ENCODE data around the gene SNAPIN.

The SNAPIN gene, protein sequence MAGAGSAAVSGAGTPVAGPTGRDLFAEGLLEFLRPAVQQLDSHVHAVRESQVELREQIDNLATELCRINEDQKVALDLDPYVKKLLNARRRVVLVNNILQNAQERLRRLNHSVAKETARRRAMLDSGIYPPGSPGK

DNA sequence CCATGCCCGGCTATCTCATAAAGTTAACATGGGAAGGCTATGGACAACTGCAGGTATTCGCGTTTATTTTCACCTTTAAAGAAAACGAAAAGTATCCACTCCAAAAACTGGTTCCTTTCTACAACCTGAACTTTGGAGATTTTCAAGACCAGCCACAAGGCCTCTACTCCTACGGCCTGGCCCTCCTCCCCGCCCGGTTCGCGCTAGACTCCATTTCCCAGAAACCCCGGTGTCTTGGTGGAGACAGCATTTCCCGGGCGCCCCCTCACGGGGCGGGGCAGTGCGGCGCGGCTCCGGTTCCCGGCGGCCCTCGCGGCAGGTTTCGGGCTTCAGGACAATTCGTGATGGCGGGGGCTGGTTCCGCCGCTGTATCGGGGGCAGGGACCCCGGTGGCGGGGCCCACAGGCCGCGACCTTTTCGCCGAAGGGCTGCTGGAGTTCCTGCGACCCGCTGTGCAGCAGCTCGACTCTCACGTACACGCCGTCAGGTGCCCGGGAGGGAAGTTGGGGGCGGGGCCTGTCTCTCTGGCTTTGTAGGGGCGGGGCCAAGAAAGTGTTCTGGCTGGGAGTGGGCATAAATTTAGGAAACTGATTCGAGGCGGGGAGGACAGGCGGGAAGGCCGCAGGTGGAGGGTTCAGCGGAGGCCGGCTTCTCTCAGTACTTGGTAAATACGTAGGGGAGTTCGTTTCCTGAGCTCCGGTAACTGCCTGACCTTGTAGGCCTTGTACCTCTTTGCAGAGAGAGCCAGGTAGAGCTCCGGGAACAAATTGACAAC, at the start of gene SNAPIN:
Gene SNAPIN (plus strand): TSS at position 304 of the 775 bp plus-strand sequence. CDS start 41 bp downstream, at position 345.
- DNase-seq = peak; percentile 91

DNA sequence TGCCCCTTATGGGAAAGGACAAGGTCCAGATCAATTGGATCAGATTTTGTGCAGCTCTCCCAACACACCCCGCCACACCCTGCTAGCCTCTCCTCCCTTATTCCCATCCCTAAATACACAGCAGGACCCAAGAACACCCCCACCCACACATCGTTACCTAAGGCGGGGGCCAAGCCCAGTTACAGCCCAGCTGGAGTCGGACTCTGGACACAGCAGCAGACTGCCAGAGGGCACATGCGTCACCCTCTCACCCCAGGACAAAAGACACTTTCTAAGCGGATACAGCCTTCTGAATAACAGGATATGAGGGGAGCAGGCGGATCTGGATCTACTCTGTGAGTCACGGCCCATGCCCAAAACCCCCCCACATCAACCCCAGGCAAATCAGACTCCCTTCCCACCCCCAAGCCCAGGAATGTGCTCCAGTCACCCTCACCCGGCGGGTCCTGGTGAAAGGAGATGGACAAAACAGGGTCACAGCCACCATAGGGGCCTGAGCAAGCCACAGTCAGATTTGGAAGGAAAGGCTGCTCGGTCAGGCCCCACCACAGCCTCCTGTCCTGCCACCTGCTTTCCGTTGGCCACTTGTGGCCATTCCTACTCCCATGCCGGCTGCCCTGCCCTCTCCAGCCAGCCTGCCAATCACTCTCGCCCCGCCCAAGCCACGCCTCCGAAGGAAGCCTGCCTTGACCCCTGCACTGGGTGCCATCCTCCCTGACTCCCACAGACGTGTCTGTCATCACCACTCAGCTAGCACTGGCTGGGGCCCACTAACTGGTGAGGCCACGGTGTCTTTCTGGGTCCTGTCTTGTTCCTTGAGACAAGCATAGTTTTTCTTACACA, 49.5 kb upstream of the SNAPIN start:
- DNase-seq = no peak

DNA sequence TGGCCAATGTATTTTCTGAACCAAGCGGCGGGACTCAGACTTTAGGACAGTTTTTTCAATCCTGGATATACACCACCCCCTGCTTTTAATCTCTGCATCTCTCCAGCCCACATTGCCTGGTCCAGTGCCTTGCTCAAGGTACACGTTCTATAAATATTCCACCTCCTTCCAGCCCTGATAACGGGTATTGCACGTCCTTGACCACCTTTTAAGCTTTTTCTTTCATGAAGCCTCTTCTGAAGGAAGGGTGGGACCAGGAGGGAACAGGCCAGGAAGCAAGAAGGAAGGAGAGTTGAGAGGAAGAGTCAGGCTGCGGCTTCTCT, 49.0 kb upstream of the SNAPIN start:
- DNase-seq = no peak

DNA sequence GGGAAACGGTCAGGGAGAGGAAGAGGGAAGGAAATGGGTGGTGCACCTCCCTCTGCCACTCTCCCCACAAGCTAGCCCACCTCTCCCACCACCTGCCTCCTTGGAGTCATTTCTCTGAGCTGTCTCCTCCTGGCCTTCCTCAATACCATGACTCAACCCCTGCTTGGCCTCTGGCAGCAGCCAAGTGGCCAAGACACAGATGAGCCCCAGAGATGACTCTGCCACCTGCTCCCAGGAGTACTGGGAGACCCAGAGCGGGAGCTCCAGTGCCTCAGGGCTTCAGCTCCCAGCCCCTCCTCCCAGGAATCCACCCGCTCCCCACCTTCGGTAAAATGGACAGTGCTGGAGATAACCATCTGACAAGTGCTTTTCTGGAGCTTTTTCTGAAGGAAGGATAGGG, 48.2 kb upstream of the SNAPIN start:
- no peak for DNase-seq

DNA sequence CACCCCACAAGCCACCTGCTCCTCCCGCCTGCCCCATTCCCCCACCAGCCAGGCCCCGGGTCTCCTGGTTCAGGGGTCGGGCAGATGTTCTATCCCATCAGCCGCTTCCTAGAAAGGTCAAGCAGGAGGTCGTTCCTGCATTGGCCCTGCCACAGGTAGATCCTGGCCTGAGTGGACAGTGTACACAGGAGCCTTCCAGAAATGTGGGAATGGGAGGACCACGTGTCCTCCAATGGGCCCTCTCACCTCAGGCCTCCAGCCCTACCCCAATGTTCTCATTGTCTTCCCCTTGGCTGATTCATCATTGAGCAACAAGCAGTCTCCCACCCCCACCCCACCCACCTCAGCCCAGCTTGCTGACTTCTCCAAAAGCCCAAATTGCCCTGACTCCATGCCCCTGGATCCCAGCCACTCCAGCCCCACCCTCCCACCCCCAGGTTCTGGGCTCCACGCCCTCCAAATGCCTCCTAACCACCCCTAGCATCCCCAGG, 47.6 kb upstream of the SNAPIN start:
- DNase-seq = no peak

DNA sequence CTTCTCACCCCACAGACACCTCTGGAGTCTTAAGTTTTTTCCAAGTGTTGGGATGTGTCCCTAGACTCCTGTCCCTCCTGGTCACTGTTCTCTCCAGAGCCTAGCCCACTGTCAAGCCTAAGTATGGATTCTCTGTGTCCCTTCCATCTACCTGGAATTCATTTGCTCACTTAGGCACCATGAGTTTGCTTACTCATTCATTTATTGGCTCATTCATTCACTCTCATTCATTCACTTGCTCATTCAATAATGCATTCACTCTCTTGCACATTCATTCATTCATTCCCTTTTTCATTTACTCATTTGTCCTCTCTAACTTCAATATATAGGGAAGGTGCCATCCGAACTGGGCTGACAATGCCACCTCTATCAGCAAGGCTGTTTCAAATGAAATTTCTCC, 47.1 kb upstream of the SNAPIN start:
- DNase-seq = no peak

DNA sequence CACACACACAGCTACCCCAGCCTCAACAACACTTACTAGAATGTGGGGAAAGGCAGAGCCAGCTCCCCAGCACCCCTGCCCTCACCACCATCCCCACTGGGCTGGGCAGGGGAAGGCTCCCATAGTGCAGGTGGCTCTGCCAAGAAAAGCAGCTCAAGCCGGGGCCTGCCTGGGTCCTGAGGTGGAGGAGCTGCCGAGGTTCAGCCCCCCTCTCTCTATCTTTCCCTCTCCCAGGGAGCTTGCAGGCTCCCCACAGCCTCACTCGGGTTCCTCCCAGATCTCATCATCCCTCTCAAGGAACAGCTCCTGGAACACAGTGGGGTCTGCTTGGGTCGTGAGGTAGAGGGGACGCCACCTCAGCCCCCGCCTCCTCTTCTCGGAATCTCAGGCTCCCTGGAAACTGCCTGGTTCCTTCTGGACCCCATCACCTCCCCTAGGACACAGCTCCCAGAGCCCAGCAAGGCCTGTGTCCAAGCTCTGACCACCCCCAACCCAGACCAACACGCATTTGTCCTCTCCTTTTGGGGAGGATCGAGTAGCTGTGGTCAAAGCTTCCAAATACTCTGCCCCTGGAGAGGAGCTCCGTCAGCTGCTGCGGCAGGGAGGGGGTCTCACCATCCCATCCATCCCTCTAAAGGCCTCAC, 46.3 kb upstream of the SNAPIN start:
- DNase-seq = no peak

DNA sequence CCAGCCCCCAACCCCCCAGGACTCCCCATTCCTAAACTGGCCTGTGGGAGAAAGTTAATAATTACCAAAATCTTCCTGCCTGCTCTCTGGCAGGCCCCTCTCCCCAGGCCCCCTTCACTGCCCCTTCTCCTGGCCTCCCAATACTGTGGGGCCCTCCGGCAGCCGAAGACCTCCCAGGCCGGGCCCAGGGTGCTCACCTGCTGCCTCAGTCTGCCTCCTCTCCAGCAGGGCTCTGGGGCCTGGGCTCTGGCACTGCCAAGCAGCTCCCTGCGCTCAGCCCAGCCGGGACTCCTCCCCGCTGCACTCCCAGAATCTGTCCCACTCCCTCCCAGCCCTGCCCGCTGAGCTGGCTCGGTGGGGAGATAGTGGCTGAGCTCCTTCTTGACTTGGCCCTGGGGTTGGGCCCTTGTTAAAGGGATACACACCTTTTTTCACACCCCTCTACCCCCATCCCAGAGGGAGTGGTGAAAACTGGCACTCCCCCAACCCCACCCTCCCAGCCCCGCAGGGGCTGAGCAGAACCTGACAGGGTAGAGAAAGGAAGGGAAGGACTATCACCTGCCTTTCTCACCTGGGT, 45.7 kb upstream of the SNAPIN start, which contains the start of gene S100A16:
Gene S100A16 (minus strand): TSS at position 383 of the 577 bp plus-strand sequence. CDS start 4,986 bp downstream, outside the sequence.
- DNase-seq = no peak

DNA sequence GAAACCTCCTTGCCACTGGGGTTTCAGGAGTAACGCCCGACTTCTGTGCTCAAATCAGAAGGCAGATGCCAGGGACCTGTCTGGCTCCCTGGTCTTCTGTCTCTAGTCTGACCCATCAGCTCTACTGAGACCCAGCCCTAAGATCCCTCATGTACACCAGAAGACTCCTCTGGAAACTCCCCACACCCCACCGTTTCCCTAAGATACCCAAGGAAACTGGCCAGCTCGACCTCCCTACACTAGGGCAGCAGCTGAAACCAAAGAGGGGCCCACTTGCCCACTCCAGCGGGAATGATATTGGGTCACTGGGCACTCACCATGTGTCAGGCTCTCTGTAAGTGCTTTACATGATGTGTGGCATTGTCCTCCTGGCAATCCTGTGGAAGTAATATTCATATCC, 45.1 kb upstream of the SNAPIN start:
- no peak for DNase-seq

DNA sequence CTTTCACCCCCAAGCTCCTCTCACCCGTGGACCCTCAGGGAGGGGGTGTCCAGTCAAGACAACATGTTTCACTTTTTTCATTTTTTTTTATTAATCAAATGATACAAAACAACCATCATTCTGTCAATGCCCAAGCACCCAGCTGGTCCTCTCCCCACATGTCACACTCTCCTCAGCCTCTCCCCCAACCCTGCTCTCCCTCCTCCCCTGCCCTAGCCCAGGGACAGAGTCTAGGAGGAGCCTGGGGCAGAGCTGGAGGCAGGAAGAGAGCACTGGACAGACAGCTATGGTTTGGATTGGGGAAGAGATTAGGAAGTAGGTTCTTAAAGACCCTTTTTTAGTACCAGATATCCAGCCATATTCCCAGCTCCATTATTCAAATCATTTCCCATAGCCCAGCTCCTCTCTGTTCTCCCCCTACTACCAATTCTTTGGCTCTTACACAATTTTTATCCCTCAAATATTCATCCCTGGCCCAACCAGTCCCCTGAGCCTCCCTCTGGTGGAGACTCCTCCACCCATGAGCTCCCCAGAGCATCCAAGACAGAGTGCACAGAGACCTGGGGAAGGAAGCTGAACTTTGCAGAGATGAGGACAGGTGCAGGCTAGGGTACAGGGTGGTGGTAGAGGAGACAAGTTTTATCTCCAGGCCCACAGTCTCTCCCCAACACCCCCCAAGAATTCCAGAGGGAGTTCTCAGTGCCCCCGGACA, 44.2 kb upstream of the SNAPIN start:
- DNase-seq = no peak

DNA sequence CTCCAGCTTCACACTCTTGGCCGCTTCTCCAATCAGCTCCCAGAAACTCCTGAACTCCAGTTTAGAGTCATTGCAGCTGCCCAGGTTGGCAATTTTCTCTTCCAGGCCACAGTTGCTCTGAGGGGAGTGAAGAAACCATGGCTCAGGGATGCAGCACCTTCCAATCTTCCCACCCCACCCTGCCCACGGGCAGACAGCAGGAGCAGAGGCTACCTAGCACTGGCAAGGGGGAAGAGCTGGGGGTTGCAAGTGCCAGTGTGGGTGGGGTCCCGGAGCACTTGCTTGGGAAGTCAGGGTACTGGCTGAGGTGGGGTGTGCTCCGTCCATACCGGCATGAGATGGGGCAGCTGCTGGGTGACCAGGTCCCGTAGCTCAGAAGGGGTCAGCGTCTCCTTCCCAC, 43.6 kb upstream of the SNAPIN start:
- no peak for DNase-seq

DNA sequence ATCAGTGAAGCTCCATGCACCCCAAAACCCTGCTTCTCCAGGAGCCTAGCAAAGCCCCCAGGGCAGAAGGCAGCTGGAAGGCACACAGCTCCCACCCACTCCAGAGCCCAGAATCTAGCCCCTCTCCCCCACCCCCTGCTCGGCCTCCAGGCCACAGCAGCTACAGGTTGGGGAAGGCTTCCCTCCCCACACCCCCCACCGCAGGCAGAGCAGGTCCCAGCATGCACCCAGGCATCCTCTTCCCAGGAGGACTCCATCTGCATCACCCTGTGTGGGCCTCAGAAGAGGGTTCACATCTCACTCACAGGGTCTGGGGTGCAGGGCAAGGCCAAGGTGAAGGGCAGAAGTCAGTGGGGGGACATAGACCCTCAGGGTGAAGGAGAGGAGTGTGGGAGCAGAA, 43.1 kb upstream of the SNAPIN start:
- DNase-seq = no peak

DNA sequence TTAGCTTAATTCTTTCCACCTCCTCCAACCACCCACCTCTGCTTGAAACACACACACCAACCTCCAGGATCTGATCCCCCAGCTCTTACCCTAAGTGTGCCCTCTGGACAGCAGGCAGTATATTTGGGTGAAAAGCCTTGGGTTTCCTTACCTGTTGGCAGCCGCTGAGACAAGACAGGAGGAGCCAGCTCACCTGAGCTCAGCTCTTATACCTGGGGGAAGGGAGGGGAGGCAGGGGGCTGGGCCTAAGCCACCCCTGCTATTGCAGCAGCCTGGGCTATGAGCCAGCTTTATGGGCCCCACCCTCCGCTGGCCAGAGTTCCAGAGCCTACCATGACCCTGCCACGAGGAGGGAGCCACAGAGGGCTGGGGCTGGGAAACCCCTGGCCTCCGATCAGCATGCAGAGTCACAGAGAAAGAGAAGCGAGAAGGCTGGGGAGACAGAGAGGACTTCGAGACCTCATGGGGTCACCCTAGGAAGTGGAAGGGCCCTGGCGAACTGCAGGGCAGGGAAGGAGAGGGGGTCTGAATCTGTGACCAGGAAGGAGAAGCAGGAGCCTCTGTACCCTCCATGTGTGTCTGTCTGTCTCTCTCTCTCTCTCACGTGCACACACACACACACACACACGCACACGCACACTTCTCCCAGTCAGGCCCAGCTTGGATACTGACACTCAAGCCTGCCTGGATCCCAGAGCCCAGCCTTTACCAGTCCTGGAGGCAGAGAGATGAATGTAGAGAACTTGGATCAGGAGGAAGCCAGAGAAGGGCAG, 42.2 kb upstream of the SNAPIN start, which contains the start of gene S100A14:
Gene S100A14 (minus strand): TSS at position 182 of the 773 bp plus-strand sequence. CDS start 467 bp downstream, outside the sequence.
- DNase-seq = no peak

DNA sequence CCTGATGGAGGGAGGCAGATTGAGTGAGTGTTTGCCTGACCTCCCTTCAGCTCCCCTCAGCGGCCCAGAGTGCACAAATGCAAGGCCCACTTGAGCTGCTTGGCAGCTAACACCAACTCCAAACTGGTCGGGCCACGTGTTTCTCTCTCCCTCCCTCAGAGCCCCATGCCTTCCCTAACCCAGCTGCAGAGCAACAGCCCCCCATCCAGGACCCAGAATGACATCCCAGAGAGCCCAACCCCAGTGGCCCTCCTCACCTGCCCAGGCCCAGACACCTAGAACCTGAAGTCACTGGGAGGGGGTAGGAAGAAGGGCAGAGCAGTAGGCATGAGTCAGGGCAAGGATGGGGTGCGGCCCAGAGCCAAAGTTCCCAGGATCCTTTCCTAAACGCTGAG, 41.6 kb upstream of the SNAPIN start:
- no peak for DNase-seq

DNA sequence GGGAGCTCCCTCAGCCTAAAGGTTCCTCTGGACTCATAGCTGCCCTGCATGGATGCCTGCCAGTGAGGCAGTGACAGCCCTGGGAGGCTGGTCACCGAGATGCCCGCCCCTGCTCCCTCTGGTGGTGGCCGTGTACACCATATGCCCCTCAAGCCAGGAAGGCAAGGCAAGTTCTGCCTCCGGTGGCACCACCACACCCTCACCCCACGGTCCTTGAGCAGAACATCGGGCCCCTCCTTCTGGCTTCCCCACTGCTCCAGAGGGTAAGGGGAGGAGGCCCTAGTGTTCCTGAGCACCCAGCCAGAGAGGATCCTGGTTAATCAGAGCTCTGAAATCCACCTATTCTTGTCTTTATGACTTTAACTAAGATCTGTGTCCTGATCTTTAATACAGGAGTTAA, 40.8 kb upstream of the SNAPIN start:
- peak; percentile 58 for DNase-seq

DNA sequence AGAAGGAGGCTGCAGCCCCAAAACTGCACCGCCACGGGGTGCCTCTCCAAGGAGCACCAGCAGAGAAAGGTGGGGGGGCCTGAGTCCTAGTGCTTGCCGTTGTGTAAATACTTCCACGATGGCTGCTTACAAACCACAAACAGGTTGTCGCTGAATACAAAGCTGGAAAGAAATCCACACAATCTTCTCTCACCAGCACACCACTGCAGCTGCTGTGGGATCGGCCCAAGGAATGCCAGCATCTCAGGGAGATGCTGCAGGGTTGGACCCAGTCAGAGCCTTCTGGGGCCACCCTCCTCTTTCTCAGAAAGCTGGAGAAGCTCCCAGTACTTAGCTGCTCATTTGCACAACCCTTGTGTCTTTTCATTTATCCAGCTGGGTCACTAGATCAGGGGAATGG, 39.3 kb upstream of the SNAPIN start:
- DNase-seq = no peak

DNA sequence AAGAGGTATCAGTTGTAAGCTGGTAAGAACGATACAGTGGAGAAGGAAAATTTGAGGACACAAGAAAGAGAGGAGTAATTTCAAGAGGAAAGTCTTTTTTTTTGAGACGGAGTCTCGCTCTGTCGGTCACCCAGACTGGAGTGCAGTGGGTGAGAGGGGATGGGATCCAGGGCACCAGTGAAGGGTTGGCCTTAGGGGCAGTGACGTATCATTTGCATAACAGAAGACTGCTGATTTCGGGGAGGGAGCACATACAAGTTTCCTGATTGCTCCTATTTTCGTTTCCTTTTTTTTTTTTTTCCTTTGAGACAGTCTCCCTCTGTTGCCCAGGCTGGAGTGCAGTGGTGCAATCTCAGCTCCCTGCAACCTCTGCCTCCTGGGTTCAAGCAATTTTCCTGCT, 35.4 kb upstream of the SNAPIN start:
- no peak for DNase-seq

DNA sequence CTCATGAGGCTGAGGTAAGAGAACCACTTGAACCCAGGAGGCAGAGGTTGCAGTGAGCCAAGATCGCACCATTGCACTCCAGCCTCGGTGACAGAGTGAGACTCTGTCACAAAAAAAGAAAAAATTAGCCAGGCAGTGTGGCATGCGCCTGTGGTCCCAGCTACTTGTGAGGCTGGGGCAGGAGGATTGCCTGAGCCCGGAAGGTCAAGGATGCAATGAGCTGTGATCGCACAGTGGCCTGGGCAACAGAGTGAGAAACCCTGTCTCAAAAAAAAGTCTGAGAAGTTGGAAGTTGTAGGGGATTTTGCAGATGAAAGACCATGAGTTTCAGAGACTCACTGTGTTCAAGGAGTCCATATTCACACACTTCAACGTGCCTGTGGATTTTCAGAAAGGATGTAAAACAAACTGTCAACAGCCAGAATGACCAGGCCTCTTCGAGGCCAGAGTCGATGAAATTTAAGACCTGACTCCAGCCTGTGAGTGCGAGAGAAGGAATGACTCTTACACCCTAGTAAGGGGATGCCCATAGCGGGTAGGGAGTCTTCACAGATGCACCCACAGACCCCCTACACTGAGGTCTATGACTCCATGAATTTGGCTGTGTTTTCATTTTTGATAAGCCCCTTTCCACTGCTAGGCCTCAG, 33.4 kb upstream of the SNAPIN start:
- no peak for DNase-seq

DNA sequence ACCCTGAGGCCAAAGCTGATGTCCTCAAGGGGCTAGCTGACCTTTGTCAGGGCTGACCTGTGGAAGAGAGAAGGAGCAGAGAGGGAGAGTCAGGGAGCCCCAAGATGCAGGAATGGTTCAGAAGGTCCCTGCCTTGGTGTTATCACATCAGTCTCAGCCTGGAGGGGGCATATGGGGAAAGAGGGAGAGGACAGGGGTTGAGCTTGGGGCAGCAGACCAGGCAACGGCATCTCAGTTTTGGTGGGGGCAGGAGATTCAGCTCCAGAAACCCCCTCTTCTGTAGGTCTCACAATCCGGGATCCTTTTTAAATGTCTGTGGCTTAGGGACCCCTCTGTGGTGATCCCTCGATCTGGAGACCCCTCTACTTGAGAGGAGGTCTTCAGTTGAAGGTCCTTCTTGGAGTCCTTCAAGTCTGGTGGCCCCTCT, 32.0 kb upstream of the SNAPIN start:
- DNase-seq = no peak

DNA sequence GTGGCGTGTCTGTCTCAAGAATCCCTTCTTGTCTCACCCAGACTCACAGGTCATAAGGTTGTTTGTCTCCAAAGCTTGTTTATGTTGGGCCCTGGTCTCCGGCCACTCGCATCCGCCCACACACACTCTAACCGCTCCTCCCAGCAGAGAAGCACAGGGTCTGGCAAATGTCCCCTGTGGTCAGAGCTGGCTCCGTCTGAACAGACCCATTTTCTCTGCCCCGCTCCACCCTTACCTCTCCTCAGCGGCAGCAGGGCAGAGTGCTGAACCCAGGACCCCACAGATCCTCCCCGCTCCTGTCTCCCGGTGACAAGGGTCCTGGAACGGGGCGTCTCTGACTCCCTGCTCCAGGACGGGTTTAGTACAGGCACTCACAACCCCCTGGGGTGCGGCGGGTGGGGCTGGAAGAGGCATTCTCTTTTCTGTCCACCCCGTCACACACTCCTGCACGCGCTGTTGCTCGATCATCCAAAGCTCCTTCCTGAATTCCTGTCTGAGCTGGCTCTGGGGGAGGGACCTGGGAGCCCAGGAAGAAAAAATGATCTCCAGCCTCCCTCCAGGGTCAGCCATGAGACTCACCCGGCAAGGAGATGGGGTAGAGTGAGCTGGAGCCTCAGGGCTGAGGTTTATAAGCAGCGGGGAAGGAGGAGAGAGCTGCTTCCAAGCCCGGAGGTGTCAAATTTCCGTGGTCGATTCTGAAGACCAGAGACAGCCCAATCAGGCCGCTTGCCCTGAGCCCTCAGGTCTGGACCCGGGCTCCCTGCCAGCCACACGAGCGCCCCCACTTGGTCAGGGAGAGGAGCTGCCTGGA, 31.4 kb upstream of the SNAPIN start, which contains the start of gene S100A13:
Gene S100A13 (minus strand): TSS at position 602 of the 811 bp plus-strand sequence. CDS start 1,033 bp downstream, outside the sequence.
- no peak for DNase-seq
